Hematopoietic multipotent progenitor cell treated with erythropoietin and hydrocortisone succinate and interleukin-3 and kit ligand, for 8 days (in vitro differentiated cells): ENCODE data around the gene KCNE3.

Experiments
- DNase-seq: peaks from one replicate; pipeline ENCODE4 v3.0.0-alpha.2; 2015

KCNE3 gene, protein sequence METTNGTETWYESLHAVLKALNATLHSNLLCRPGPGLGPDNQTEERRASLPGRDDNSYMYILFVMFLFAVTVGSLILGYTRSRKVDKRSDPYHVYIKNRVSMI

GRCh38 chr11:74466916-74467885, at the start of gene KCNE3:
TSS of gene KCNE3 (minus strand) at chr11:74467549. CDS start at chr11:74457563, 9,986 bp downstream.
- peak; percentile 45 for DNase-seq

DNA sequence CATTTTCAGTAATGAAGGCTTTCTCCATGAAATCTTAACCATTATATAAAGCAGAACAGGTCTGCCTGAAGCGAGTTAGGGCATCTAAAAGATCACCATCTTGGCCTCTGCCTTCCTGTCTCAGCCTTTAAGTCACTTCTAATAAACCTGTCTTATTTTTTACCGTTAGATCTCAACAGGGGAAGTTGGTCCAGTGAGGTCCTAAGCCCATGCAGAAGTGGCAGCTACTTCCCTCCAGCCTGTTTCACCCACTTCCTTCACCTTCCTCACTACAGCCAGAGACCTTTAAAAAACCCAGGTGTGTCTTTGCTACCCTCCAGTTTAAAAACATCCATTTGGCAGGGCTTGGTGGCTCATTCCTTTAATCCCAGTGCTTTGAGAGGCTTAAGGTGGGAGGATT, 40.2 kb upstream of the KCNE3 start:
- DNase-seq = no peak

DNA sequence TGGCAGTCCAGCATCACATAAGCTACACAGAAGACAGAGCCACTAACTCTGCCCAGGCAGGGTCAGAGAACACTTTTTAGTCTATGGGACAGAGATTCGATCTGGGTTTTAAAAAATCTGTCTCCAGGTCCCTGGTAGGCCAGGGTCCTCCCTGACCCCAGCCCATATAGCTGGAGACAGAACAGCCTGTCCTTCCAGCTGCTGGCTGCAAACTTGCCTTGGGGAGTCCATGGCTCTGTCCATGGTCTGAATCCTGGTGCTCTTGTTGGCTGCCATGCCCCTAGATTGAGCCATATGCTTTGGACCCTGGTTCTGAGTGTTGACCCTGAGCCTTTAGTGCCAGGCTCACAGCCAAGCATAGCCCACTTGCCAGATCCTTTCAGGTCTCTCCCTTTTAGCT, 39.5 kb upstream of the KCNE3 start:
- DNase-seq = no peak

- DNase-seq = no peak
These were observed 38.6 kb upstream of the KCNE3 start for GRCh38 chr11:74505911-74506310.

DNA sequence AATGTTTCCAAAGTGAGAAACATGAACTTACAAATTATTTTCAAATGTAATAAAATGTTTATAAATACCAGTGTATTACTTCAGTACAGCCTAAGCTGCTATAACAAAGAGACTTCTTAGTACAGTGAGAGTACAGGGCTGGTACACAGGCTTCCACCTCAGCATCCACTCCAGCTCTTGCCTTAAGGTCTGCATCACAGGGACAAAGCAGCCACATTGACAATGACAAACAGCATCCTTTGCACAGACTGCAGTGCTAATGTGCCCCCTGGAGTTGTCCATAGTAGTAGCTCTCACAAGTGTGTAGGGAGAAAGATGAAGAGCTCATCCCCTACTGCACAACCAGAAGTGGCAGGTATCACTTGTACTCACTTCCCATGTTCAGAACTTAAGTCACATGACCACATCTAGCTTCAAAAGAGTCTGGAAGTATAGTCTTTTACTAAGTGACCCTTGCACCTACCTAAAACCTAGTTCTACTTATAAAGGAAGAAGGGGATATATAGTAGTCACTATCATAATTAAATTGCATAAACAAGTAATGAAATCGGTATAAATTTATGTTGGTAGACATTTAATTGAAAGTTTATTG, 36.8 kb upstream of the KCNE3 start:
- DNase-seq = no peak

- no peak for DNase-seq
These were observed 27.6 kb upstream of the KCNE3 start for GRCh38 chr11:74494916-74495315.

DNA sequence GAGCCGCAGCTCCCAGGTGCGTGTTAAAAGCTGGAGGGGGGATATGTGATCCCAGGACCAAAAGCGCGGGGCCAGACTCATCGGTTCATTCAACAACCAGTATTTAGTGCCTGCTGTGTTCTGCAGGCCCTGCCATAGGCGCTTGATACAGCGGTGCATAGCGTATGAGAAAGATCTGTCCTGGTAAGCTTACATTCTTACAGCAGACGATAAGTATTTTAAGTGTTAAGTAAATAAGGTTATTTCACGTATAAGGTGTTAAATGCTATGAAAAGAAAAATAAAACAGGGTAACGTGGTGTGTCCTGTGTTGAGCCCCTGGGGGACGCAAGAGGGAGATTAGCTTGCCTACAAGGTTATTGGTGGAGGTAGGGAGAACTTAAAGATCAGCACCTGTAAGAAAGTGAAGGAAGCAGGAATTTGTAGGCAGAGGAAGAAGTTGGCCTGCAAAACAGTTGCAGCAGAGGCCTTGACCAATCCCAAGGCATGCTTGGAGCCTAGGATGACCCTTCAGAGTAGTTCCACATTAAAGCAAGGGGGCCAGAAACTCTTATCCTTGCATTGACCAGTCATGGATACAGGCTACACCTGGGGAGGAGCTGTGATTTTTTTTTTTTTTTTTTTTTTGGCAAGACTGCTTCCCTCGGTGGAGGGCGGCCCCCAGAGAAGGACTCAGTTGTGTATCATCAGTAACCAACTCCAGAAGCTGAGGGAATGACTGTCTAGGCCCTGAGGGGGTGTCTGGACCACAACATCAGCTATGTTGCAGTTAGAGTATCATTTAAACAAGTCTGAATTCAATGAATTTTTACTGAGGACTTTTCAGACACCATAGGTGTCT, 26.7 kb upstream of the KCNE3 start:
- DNase-seq = no peak

DNA sequence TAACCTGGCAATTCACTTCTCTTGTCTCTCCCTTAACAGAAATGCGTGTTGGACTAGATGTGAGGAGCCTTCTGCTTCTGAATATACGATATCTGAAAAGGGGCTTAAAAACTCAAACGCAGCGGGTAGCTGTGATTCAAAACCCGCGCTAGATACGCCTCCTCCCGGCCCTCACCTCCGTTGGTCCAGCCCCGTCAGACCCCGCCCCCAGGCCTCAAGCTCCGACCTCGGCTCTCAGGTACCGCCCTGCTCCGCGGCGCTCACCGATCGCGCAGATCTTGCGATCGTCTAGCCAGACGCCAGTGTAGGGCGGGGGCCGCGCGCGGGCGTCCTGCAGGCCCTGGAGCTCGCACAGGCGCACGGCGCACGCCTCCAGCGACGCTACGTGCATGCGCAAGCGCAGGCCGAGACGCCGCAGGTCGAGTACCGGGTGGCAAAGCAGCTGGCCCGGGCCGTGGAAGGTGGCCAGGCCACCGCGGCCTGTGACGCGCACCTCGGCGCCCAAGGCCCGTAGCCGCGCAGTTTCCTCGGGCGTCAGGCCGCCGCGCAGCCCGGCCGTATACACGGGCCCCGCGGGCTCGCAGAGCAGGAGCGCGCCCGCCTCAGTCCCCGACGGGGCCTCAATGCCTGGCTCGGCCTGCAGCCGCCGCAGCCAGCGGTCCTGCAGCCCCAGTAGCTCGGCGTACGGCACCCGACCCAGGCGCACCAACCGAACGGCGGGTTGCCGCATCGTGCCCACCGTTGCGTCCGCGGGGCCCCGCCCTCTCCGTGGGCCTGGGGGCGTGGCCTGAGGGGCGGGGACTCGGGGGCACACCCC, 25.8 kb upstream of the KCNE3 start, which contains the start of gene LIPT2:
TSS of gene LIPT2 (minus strand) at position 751 of the 817 bp plus-strand sequence. CDS start at position 730, 21 bp downstream.
- peak; percentile 96 for DNase-seq

GRCh38 chr11:74492084-74492483, 24.7 kb upstream of the KCNE3 start:
- no peak for DNase-seq

- no peak for DNase-seq
These were observed 23.6 kb upstream of the KCNE3 start for GRCh38 chr11:74490941-74491340.

GRCh38 chr11:74487875-74488274, 20.5 kb upstream of the KCNE3 start:
- DNase-seq = peak; percentile 52

- DNase-seq = no peak
These were observed 18.5 kb upstream of the KCNE3 start for GRCh38 chr11:74485868-74486267.

DNA sequence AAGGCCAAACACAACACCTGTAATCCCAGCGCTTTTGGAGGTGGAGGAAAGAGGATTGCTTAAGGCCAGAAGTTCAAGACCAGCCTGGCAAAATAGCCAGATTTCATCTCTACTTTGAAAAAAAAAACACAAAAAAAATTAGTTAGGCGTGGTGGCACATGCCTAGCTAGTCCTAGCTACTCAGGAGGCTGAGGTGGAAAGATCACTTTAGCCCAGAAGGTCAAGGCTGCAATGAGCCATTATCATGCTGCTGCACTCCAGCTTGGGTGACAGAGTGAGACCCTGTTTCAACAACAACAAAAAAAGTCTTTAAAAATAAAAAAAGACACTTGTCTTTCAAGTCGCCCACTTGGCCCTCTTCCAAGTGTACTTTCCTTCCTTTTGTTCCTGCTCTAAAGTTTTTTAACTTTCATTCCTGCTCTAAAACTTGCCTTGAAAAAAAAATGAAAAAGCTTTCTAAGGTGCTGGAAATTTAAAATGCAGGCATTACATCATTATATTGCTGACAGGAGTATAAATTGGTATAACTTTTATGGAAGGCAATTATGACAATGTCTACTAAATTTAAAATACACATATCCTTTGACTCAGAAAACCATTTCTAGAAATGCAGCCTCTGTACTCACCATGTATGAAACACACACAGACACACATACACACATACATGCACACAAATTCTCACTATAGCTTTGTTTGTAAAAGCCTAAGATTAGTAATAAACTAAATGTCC, 13.5 kb upstream of the KCNE3 start:
- DNase-seq = peak; percentile 78

DNA sequence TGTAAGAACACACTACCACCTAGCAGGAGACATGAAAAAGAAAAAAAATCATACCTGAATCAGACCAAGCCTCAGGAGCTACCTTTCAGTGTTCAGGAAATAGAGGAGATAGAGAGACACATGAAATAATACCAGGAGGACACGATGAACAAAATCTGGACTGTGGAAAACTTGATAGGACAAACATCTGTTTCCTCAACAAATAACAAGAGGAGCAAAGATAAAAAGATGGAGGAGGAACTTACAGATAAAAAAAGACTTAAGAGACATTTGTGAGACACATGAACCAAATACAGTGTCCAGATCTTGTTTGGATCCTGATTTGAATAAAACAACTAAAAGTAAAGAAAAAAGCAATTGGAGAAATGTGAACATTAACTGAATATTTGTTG, 12.4 kb upstream of the KCNE3 start:
- peak; percentile 39 for DNase-seq

- no peak for DNase-seq
These were observed 11.8 kb upstream of the KCNE3 start for GRCh38 chr11:74478877-74479731.

DNA sequence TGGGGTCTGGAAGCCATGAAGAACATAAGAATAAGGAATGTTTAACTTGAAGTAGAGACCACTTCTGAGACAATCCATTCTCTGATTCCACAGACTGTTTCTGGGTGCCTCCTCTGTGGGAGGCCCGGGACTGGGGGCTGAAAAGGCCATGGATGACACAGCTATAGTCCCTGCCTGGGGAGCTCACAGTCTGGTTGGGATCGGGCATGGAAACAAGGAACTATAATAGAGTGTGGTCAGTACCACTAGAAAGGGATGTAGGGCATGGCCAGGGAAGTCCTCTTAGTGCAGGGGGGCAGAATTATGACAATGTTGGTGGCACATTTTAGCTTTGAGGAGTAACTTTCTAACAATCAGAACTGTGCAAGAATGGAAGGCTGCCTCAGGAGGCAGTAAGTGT, 9.2 kb upstream of the KCNE3 start:
- no peak for DNase-seq

DNA sequence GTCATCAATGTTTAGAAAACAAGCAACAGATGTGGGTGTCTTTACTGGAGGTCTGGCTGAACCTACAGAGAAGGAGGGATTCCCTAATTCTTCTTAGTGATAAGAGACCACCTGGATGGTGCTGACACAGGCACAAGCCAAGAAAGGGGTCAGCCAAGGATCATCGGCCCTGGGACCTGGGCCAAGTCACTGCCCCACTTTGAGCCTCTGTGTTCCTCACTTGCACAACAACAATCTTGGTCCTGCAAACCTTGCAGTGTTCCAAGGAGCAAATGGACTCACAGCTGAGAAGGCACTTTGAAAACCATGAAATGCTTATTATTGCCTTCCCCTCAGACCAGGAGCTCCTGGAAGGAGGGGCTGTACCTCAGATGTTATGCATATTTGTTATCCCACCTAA, 7.0 kb upstream of the KCNE3 start:
- no peak for DNase-seq

- DNase-seq = no peak
These were observed 6.2 kb upstream of the KCNE3 start for GRCh38 chr11:74473382-74474173.

GRCh38 chr11:74471668-74472429, 4.5 kb upstream of the KCNE3 start:
- DNase-seq = no peak
